NOMO-1 treated with dmso at 0.1 percent for 144 hours (cell line): ENCODE data around the gene APOL2.

ENCODE experiments used
- DNase-seq: peaks from one replicate; lab custom pipeline; 2025; ENCODE audit not compliant: unreplicated experiment; lab: John Stamatoyannopoulos, UW

APOL2 gene

DNA sequence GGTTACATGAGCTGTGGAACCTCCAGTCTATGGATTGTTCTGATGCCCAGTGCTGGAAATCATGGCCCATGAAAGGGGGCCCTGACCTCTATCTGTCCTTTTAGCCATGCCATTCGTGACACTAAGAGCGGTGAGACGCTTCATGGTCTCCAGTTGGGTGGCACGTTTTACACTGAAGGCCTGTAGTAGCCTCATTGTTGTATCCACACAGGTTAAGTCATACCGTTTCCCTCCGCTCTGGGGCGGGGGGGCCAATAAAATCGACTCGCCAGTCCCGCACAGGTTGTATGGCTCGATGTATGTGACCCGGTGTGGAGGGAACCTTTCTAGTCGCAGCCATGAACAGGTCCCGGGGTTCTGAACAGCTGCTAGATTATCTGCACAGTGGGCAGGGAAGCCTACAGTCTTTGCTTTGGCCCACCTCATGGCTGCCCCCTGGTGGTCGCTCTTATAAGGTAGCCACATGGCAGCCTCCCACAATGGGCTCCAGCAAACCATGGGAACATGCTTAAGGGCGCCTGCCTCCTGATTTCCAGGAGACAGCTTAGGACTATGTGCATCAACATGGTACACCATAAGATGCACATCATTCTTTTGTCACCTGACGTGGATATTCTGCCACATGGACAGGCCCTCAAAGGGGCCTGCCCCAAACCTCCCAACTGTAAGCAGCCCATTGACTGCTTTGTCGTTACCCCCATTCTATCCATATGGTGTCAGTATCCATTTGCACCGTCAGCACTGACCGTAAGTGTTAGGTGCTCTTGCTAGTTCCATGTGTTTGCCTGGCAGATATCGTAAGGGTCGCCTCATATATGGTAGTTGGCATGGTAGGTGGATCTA, 59.1 kb downstream of the APOL2 start:
- DNase-seq = peak; percentile 33

- no peak for DNase-seq
Observed at GRCh38 chr22:36177160-36177559, 62.2 kb downstream of the APOL2 start.
